ENCODE results near the gene TFF3. TPM values are rescaled to one million over a fixed set of nuclear protein-coding genes. Genes with fewer than 3 reads are reported as not detected.

Gene TFF3
- total RNA-seq, 2 experiments from 2014 or later = not detected

DNA sequence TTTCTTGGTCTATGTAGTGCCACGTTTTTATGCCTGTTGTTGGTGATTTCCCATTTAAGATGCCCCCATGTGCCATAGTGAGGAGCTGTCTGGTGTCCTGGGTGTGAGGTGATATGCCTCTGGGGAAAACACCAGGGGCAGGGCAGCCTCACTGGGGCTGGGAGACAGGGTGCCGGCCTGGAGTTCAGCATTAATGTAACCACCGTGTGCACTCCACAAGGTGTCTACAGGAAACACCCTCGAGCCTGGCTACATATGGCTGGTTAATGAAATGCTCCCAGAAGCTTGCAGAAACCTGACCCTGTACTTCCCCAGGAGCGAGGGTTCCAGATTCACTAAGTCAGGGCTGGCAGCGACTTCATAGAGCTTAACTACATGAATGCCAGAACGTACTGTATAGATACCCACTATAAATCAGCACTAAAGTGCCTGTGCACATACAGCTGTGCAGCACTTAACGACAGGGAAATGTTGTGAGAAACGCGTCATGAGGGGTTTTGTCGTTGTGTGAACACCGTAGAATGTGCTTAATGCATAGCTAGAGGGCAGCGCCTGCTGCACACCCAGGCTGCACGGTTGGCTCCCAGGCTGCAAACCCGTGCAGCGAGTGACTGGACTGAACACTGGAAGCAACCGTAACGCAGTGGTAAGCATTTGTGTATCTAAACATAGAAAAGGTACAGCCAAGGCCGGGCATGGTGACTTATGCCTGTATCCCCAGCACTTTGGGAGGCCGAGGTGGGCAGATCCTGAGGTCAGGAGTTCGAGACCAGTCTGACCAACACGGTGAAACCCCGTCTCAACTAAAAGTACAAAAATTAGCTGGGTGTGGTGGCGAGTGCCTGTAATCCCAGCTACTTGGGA, 25.2 kb upstream of the TFF3 start:
- Histone ChIP-seq H3K4me3 (ENCODE audit: low read length) (no peak overlapping the region), H3K27me3 (ENCODE audit: control insufficient read depth in 1 of 2, insufficient read depth in 2 of 2, low read length in 2 of 2) (no peaks in the 10 kb centered on the region), H3K36me3 (ENCODE audit: insufficient read depth, low read length) (no peaks in the 10 kb centered on the region), H3K27ac (ENCODE audit: low read depth in 1 of 2, low read length in 2 of 2) (no peak overlapping the region), H3K9me3 (ENCODE audit: control insufficient read depth in 1 of 2, insufficient read depth in 1 of 2, low read length in 2 of 2) (no peaks in the 10 kb centered on the region), H3K4me1 (ENCODE audit: insufficient read depth, low read length) (peaks cover 9% of the 10 kb centered on the region)
- no peak overlapping the region for H3K27ac Mint-ChIP-seq
- H3K9me3 Mint-ChIP-seq = no peaks in the 10 kb centered on the region
- no peak for ATAC-seq (ENCODE audit: poor library complexity)
- TF ChIP-seq, protein P1, sequence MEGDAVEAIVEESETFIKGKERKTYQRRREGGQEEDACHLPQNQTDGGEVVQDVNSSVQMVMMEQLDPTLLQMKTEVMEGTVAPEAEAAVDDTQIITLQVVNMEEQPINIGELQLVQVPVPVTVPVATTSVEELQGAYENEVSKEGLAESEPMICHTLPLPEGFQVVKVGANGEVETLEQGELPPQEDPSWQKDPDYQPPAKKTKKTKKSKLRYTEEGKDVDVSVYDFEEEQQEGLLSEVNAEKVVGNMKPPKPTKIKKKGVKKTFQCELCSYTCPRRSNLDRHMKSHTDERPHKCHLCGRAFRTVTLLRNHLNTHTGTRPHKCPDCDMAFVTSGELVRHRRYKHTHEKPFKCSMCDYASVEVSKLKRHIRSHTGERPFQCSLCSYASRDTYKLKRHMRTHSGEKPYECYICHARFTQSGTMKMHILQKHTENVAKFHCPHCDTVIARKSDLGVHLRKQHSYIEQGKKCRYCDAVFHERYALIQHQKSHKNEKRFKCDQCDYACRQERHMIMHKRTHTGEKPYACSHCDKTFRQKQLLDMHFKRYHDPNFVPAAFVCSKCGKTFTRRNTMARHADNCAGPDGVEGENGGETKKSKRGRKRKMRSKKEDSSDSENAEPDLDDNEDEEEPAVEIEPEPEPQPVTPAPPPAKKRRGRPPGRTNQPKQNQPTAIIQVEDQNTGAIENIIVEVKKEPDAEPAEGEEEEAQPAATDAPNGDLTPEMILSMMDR (IDR thresholded peaks at IDR 0.05) = no peak
- ChIA-PET CTCF (no interaction called here), POLR2A (no interaction called here)
- no peaks in the 10 kb centered on the region for H3K36me3 Mint-ChIP-seq (ENCODE audit: low read depth)
- intact Hi-C loops (cut with DNase I, micrococcal nuclease) = no loop called here
- H3K27me3 Mint-ChIP-seq = no peaks in the 10 kb centered on the region
- H3K4me1 Mint-ChIP-seq (ENCODE audit: low read depth) = peaks cover 8% of the 10 kb centered on the region
- DNase-seq = peak in 1 of 14 experiments; percentile 14
- no peak overlapping the region for H3K4me3 Mint-ChIP-seq

DNA sequence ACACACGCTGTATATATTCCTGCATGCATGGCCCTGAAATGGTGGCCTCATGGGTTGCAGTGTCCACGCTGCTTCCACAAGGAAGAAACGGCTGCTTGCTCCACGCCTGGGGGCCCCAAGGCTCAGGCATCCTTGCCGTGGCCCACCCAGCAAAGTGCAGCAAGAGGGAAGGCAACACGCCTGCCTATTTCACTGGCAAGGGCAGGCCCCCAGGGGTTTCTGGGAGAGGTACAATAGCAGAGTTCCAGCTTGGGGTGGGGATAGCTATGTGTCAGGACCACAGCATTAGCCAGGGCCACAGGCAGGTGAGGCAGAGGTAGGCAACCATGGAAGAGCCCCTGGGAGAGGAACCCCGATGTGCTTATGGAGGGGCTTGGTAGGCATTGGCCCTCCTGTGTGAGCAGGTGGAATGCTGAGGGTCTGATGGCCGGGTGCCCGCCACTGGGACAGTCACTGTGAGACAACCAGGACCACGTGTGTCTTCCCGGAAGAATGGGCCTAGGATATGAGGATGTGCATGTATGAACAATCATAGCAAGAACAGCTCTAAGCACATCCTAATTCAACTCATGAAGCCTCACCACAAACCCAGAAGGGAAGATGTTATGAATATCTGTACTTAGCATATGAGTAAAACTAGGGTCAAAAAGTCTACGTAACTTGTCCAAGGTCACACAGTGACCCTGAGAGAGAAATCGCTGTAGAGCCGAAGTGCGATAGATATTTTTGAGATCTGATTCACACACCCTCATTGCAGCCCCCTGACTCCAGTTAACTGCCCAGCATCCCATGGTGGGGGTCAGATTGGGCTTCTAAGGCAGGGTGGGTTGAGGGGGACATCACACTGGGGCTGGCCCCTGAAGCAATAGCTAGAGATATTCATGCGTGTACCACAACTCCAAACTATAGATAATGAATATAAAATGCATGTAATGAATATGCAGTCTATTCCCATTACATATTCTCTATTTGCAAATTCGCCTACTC, 23.8 kb upstream of the TFF3 start:
- ChIA-PET POLR2A (interaction anchor here (2.2 kb wide), 1 partner anchor 65 kb away, joined by 11 read pairs; the partner anchor contains the start of gene UBASH3A), CTCF (interaction anchor here (0.9 to 2.0 kb wide), 6 partner anchors 29 to 110 kb away, joined by 3 to 9 read pairs (median 6); no protein-coding TSS in a partner anchor)
- no peak overlapping the region for H3K4me3 ChIP-seq (ENCODE audit: low read length)
- H3K36me3 ChIP-seq (ENCODE audit: insufficient read depth, low read length) = no peaks in the 10 kb centered on the region
- ATAC-seq (ENCODE audit: poor library complexity) = no peak
- no peaks in the 10 kb centered on the region for H3K27me3 Mint-ChIP-seq
- no peak overlapping the region for H3K4me3 Mint-ChIP-seq
- no peaks in the 10 kb centered on the region for H3K27me3 ChIP-seq (ENCODE audit: control insufficient read depth in 1 of 2, insufficient read depth in 2 of 2, low read length in 2 of 2)
- no peaks in the 10 kb centered on the region for H3K36me3 Mint-ChIP-seq (ENCODE audit: low read depth)
- H3K27ac ChIP-seq (ENCODE audit: low read depth in 1 of 2, low read length in 2 of 2) = no peak overlapping the region
- TF ChIP-seq, protein P1 (IDR thresholded peaks at IDR 0.05) = no peak
- H3K9me3 Mint-ChIP-seq = no peaks in the 10 kb centered on the region
- no peaks in the 10 kb centered on the region for H3K9me3 ChIP-seq (ENCODE audit: control insufficient read depth in 1 of 2, insufficient read depth in 1 of 2, low read length in 2 of 2)
- intact Hi-C loops (cut with DNase I, micrococcal nuclease) = loop anchor here (1.0 to 10.0 kb wide), 4 partner anchors 63 to 176 kb away; partner anchors contain the start of genes SLC37A1 (in 1 of the 2) and UBASH3A (in 1 of the 2)
- H3K4me1 Mint-ChIP-seq (ENCODE audit: low read depth) = peaks cover 8% of the 10 kb centered on the region
- peak in 1 of 14 experiments; percentile 17 for DNase-seq
- H3K4me1 ChIP-seq (ENCODE audit: insufficient read depth, low read length) = peaks cover 9% of the 10 kb centered on the region
- H3K27ac Mint-ChIP-seq = no peak overlapping the region
